ENCODE data around the gene TAF11L10.
"Not testable (repeated sequence)": the region's sequence is repeated elsewhere in the genome, so short reads cannot be mapped to it uniquely, and the experiment has no call there.

TAF11L10 gene

GRCh38 chr5:17597728-17598127 is at the start of gene TAF11L10:
TAF11L10 (minus strand) TSS chr5:17597828.
- not testable (repeated sequence) for H2AFZ ChIP-seq (ENCODE audit: low read length, unreplicated experiment); H3K79me2 ChIP-seq (ENCODE audit: control insufficient read depth, insufficient read depth, low read length, unreplicated experiment); H3K27me3 ChIP-seq (ENCODE audit: insufficient read depth, low read length); H3K27ac ChIP-seq (ENCODE audit: low read depth, low read length); H3K4me3 ChIP-seq (ENCODE audit: low read depth, low read length); H3K4me1 ChIP-seq (ENCODE audit: control insufficient read depth, insufficient read depth, low read length, unreplicated experiment); H3K36me3 ChIP-seq (ENCODE audit: insufficient read depth, low read length)

DNA sequence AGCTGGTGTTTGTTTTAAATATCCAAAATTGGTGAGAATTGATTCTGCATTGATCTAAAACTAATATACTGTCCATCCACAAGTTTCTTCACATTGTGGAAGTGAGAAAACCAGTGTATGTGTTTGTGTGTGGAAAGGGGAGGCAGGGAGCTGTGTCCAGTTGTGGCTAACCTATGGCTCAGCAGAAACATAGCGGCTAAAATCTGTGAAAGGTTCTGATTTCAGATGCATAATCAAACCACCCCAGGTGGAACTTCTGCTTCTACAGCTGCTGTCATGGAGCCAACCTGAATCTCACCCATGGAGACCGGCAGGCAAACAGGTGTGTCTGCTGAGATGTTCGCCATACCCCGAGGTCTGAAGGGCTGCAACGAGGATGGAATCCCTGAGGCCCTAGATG is 36.5 kb upstream of the TAF11L10 start, which contains the start of gene TAF11L14:
TSS of gene TAF11L14 (plus strand) at position 301 of the 400 bp plus-strand sequence.
- H3K79me2 ChIP-seq (ENCODE audit: control insufficient read depth, insufficient read depth, low read length, unreplicated experiment) = no peaks in the 10 kb centered on the region
- H2AFZ ChIP-seq (ENCODE audit: low read length, unreplicated experiment) = no peak within 1 kb of the TSS
- H3K4me3 ChIP-seq (ENCODE audit: low read depth, low read length) = no peak within 1 kb of the TSS
- H3K4me1 ChIP-seq (ENCODE audit: control insufficient read depth, insufficient read depth, low read length, unreplicated experiment) = no peaks in the 10 kb centered on the region
- no peaks in the 10 kb centered on the region for H3K36me3 ChIP-seq (ENCODE audit: insufficient read depth, low read length)
- H3K27ac ChIP-seq (ENCODE audit: low read depth, low read length) = no peak within 1 kb of the TSS
- H3K27me3 ChIP-seq (ENCODE audit: insufficient read depth, low read length) = no peaks in the 10 kb centered on the region

DNA sequence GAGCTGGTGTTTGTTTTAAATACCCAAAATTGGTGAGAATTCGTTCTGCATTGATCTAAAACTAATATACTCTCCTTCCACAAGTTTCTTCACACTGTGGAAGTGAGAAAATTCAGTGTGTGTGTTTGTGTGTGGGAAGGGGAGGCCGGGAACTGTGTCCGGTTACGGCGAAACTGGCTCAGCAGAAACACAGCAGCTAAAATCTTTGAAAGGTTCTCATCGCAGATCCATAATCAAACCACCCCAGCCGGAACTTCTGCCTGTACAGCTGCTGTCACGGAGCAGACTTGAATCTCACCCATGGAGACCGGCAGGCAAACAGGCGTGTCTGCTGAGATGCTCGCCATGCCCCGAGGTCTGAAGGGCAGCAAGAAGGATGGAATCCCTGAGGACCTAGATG is 34.2 kb upstream of the TAF11L10 start, which contains the start of gene TAF11L13:
TSS of gene TAF11L13 (plus strand) at position 301 of the 400 bp plus-strand sequence.
- not testable (repeated sequence) for H3K4me1 ChIP-seq (ENCODE audit: control insufficient read depth, insufficient read depth, low read length, unreplicated experiment); H3K27me3 ChIP-seq (ENCODE audit: insufficient read depth, low read length); H3K79me2 ChIP-seq (ENCODE audit: control insufficient read depth, insufficient read depth, low read length, unreplicated experiment); H3K36me3 ChIP-seq (ENCODE audit: insufficient read depth, low read length); H3K4me3 ChIP-seq (ENCODE audit: low read depth, low read length); H3K27ac ChIP-seq (ENCODE audit: low read depth, low read length); H2AFZ ChIP-seq (ENCODE audit: low read length, unreplicated experiment)

DNA sequence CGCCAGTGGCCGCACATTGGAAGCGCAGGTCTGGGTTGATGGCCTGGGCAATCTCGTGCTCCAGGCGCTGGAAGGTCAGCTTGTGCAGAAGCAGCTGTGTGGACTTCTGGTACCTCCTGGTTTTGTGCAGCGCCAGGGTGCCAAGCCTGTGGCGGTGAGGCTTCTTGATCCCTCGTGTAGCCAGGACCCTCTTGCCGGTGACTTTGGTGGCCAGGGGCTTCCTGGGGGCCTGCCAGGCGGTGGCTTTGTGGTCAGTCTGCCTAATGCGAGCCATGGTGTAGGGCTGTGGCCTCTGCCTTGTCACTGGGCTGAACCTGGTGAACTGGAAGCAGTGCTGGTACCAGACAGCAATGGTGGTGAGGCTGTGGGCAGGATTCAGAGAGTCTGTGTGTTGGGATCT is 28.1 kb upstream of the TAF11L10 start:
- Histone ChIP-seq H2AFZ (ENCODE audit: low read length, unreplicated experiment) (no peak overlapping the region), H3K4me1 (ENCODE audit: control insufficient read depth, insufficient read depth, low read length, unreplicated experiment) (no peaks in the 10 kb centered on the region), H3K27me3 (ENCODE audit: insufficient read depth, low read length) (no peaks in the 10 kb centered on the region), H3K27ac (ENCODE audit: low read depth, low read length) (no peak overlapping the region), H3K36me3 (ENCODE audit: insufficient read depth, low read length) (no peaks in the 10 kb centered on the region), H3K79me2 (ENCODE audit: control insufficient read depth, insufficient read depth, low read length, unreplicated experiment) (no peaks in the 10 kb centered on the region), H3K4me3 (ENCODE audit: low read depth, low read length) (no peak overlapping the region)

GRCh38 chr5:17620627-17621026 is 23.0 kb upstream of the TAF11L10 start:
- H3K27me3 ChIP-seq (ENCODE audit: insufficient read depth, low read length) = no peaks in the 10 kb centered on the region
- H3K4me1 ChIP-seq (ENCODE audit: control insufficient read depth, insufficient read depth, low read length, unreplicated experiment) = no peaks in the 10 kb centered on the region
- no peaks in the 10 kb centered on the region for H3K36me3 ChIP-seq (ENCODE audit: insufficient read depth, low read length)
- no peak overlapping the region for H3K27ac ChIP-seq (ENCODE audit: low read depth, low read length)
- no peak overlapping the region for H3K4me3 ChIP-seq (ENCODE audit: low read depth, low read length)
- H3K79me2 ChIP-seq (ENCODE audit: control insufficient read depth, insufficient read depth, low read length, unreplicated experiment) = no peaks in the 10 kb centered on the region
- no peak overlapping the region for H2AFZ ChIP-seq (ENCODE audit: low read length, unreplicated experiment)

GRCh38 chr5:17619354-17619753 is 21.7 kb upstream of the TAF11L10 start:
- H2AFZ ChIP-seq (ENCODE audit: low read length, unreplicated experiment) = no peak overlapping the region
- no peak overlapping the region for H3K4me3 ChIP-seq (ENCODE audit: low read depth, low read length)
- H3K4me1 ChIP-seq (ENCODE audit: control insufficient read depth, insufficient read depth, low read length, unreplicated experiment) = no peaks in the 10 kb centered on the region
- no peaks in the 10 kb centered on the region for H3K79me2 ChIP-seq (ENCODE audit: control insufficient read depth, insufficient read depth, low read length, unreplicated experiment)
- no peaks in the 10 kb centered on the region for H3K27me3 ChIP-seq (ENCODE audit: insufficient read depth, low read length)
- no peaks in the 10 kb centered on the region for H3K36me3 ChIP-seq (ENCODE audit: insufficient read depth, low read length)
- H3K27ac ChIP-seq (ENCODE audit: low read depth, low read length) = no peak overlapping the region

GRCh38 chr5:17614872-17615605 is 17.4 kb upstream of the TAF11L10 start:
- Histone ChIP-seq H3K4me3 (ENCODE audit: low read depth, low read length) (no peak overlapping the region), H3K4me1 (ENCODE audit: control insufficient read depth, insufficient read depth, low read length, unreplicated experiment) (no peaks in the 10 kb centered on the region), H2AFZ (ENCODE audit: low read length, unreplicated experiment) (no peak overlapping the region), H3K79me2 (ENCODE audit: control insufficient read depth, insufficient read depth, low read length, unreplicated experiment) (no peaks in the 10 kb centered on the region), H3K27ac (ENCODE audit: low read depth, low read length) (no peak overlapping the region), H3K27me3 (ENCODE audit: insufficient read depth, low read length) (no peaks in the 10 kb centered on the region), H3K36me3 (ENCODE audit: insufficient read depth, low read length) (no peaks in the 10 kb centered on the region)

- not testable (repeated sequence) for H2AFZ ChIP-seq (ENCODE audit: low read length, unreplicated experiment); H3K4me3 ChIP-seq (ENCODE audit: low read depth, low read length); H3K27me3 ChIP-seq (ENCODE audit: insufficient read depth, low read length); H3K36me3 ChIP-seq (ENCODE audit: insufficient read depth, low read length); H3K79me2 ChIP-seq (ENCODE audit: control insufficient read depth, insufficient read depth, low read length, unreplicated experiment); H3K4me1 ChIP-seq (ENCODE audit: control insufficient read depth, insufficient read depth, low read length, unreplicated experiment); H3K27ac ChIP-seq (ENCODE audit: low read depth, low read length)
These were observed 12.5 kb upstream of the TAF11L10 start, which contains the start of gene TAF11L12 for GRCh38 chr5:17610092-17610491. TAF11L12 (plus strand) TSS chr5:17610392.

DNA sequence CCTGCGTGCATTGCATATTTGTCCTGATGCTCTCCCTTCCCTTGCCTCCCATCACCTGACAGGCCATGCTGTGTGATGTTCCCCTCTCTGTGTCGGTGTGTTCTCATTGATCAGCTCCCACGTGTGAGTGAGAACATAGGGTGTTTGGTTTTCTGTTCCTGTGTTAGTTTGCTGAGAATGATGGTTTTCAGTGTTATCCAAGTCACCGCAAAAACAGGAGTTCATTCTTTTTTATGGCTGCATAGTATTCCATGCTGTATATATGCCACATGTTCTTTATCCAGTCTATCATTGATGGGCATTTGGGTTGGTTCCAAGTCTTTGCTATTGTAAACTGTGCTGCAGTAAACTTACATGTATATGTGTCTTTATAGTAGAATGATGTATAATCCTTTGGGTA is 9.8 kb upstream of the TAF11L10 start:
- not testable (repeated sequence) for H3K27ac ChIP-seq (ENCODE audit: low read depth, low read length); H3K36me3 ChIP-seq (ENCODE audit: insufficient read depth, low read length); H3K4me1 ChIP-seq (ENCODE audit: control insufficient read depth, insufficient read depth, low read length, unreplicated experiment); H3K79me2 ChIP-seq (ENCODE audit: control insufficient read depth, insufficient read depth, low read length, unreplicated experiment); H2AFZ ChIP-seq (ENCODE audit: low read length, unreplicated experiment); H3K27me3 ChIP-seq (ENCODE audit: insufficient read depth, low read length); H3K4me3 ChIP-seq (ENCODE audit: low read depth, low read length)

DNA sequence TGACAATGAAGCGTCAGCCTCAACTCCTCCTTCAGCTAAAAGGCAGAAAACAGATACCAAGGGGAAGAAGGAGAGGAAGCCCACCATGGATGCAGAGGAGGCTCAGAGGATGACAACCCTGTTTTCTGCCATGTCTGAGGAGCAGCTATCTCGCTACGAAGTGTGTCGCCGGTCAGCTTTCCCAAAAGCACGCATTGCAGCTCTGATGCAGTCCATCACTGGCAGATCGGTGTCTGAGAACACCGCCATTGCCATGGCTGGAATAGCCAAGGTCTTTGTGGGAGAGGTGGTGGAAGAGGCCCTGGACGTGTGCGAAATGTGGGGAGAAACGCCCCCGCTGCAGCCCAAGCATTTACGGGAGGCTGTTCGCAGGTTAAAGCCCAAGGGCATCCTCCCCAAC is 7.3 kb upstream of the TAF11L10 start:
- no peak overlapping the region for H2AFZ ChIP-seq (ENCODE audit: low read length, unreplicated experiment)
- H3K27ac ChIP-seq (ENCODE audit: low read depth, low read length) = no peak overlapping the region
- no peaks in the 10 kb centered on the region for H3K27me3 ChIP-seq (ENCODE audit: insufficient read depth, low read length)
- H3K79me2 ChIP-seq (ENCODE audit: control insufficient read depth, insufficient read depth, low read length, unreplicated experiment) = no peaks in the 10 kb centered on the region
- H3K36me3 ChIP-seq (ENCODE audit: insufficient read depth, low read length) = no peaks in the 10 kb centered on the region
- no peak overlapping the region for H3K4me3 ChIP-seq (ENCODE audit: low read depth, low read length)
- H3K4me1 ChIP-seq (ENCODE audit: control insufficient read depth, insufficient read depth, low read length, unreplicated experiment) = no peaks in the 10 kb centered on the region

DNA sequence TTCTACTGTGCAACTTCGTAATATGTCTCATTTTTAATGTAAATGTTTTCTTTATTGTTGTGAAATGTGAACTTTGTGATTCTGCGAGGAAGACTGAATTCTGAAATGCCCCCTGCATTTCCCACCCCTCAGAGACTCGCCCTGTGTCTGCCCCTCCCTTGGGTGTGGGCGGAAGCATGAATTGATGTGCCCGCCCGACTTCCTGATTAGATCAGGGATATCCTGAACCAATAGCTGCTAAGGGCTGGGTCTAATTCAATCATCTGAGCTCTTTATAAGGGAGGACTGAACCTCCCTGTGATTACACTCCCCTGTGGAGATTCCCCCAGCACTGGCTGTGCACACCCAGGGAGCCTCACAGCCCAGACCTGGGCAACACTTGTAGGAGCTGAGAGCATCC is 6.3 kb upstream of the TAF11L10 start, which contains the start of gene TAF11L11:
TSS of gene TAF11L11 (plus strand) at position 304 of the 400 bp plus-strand sequence.
- H3K36me3 ChIP-seq (ENCODE audit: insufficient read depth, low read length); H3K27me3 ChIP-seq (ENCODE audit: insufficient read depth, low read length); H3K27ac ChIP-seq (ENCODE audit: low read depth, low read length); H3K79me2 ChIP-seq (ENCODE audit: control insufficient read depth, insufficient read depth, low read length, unreplicated experiment); H3K4me1 ChIP-seq (ENCODE audit: control insufficient read depth, insufficient read depth, low read length, unreplicated experiment); H3K4me3 ChIP-seq (ENCODE audit: low read depth, low read length); H2AFZ ChIP-seq (ENCODE audit: low read length, unreplicated experiment): not testable (repeated sequence)

All from ACC112 (cell line).